ENCODE measurements around the gene KDM1B. TPM values are rescaled to one million over a fixed set of nuclear protein-coding genes. Genes with fewer than 3 reads are reported as not detected.

The KDM1B gene
- total RNA-seq, 2 donors from 2014 or later: 11.0 to 31.8 TPM

DNA sequence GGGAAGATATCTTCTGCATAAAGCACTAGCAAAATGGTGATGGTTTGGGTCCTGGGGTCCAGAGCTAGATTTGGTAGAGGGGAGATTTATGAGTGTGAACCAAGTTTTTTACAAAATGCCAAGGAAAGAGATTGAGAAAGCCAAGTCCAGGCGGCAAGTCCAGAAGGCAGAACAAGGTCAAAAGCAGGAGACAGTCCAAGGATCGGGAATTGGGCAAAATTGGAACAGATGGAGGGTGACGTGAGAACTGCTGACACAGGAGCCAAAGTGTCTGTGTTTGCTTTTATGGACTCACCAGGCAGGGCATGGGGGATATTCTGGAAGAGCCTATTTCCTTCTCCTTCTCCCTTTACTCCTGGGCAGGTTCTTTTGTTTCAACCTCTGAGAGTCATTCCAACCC lies 36.9 kb upstream of the KDM1B start:
- Histone ChIP-seq H3K4me1 (replicated peaks) (no peaks in the 10 kb centered on the region), H3K4me3 (no peak overlapping the region), H3K36me3 (no peaks in the 10 kb centered on the region), H3K9me3 (no peaks in the 10 kb centered on the region), H3K27me3 (replicated peaks; ENCODE audit: insufficient read depth) (no peaks in the 10 kb centered on the region), H3K27ac (no peak overlapping the region)
- WGBS: 47% methylated on average over 3 of the region's 3 CpGs
- intact Hi-C loops (cut with DNase I): no loop called here
- no peak for DNase-seq (ENCODE audit: low spot score)
- TF ChIP-seq, protein P1, sequence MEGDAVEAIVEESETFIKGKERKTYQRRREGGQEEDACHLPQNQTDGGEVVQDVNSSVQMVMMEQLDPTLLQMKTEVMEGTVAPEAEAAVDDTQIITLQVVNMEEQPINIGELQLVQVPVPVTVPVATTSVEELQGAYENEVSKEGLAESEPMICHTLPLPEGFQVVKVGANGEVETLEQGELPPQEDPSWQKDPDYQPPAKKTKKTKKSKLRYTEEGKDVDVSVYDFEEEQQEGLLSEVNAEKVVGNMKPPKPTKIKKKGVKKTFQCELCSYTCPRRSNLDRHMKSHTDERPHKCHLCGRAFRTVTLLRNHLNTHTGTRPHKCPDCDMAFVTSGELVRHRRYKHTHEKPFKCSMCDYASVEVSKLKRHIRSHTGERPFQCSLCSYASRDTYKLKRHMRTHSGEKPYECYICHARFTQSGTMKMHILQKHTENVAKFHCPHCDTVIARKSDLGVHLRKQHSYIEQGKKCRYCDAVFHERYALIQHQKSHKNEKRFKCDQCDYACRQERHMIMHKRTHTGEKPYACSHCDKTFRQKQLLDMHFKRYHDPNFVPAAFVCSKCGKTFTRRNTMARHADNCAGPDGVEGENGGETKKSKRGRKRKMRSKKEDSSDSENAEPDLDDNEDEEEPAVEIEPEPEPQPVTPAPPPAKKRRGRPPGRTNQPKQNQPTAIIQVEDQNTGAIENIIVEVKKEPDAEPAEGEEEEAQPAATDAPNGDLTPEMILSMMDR (IDR thresholded peaks at IDR 0.05): no peak
- TF ChIP-seq POLR2A (IDR thresholded peaks at IDR 0.05): no peak
- TF ChIP-seq POLR2AphosphoS5 (IDR thresholded peaks at IDR 0.05): no peak

DNA sequence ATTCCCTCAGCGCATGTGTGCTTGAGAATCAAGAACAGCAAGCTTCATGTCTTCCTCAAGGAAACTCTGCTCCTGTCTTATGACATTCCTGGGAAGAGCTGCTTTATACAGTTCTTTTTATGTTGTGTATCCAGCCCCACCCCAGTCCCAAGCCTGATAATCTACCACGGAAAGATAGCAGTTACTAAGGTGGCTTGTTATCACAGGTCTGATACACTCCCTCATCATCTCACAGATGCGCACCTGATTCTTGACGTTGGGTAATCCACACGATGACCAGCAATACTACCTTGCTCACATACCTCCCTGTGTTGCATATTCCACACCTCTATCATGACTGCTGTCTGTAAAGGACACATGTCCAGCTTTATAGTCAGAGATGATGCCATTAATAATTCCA lies 36.0 kb upstream of the KDM1B start:
- H3K4me3 ChIP-seq: no peak overlapping the region
- intact Hi-C loops (cut with DNase I): no loop called here
- no peaks in the 10 kb centered on the region for H3K27me3 ChIP-seq (replicated peaks; ENCODE audit: insufficient read depth)

DNA sequence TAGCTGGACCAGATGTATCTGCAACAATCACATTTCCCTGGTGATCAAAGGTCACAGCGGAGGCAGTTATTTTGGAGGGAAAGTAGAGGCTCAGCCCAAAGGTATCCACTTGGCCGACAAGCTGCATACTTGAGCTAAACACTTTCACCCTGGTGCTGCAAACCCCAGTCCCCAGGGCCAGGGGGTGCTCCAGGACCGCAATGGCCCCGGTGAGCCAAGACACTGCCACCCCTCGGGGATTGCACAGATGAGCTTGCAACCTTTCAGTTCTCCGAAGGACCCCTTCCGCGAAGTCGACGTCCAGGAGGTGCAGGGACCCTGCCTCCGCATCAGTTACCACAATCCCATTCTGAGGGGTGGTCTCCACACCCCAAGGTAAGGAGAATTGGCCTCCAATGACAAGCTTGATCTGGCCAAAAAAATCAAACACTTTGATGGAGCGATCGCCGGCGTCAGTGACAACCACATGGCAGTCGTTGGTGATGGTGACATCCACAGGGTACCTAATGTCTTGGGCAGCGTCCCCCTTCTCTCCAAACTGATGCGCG lies 33.6 kb upstream of the KDM1B start:
- DNase-seq (ENCODE audit: low spot score): no peak
- WGBS: 77% methylated on average over 19 of the region's 19 CpGs
- Histone ChIP-seq H3K36me3 (no peaks in the 10 kb centered on the region), H3K4me1 (replicated peaks) (no peaks in the 10 kb centered on the region), H3K27me3 (replicated peaks; ENCODE audit: insufficient read depth) (no peaks in the 10 kb centered on the region), H3K9me3 (no peaks in the 10 kb centered on the region), H3K27ac (no peak overlapping the region), H3K4me3 (peak overlapping the region in 1 of 2 donors; percentile 41)
- TF ChIP-seq POLR2A (IDR thresholded peaks at IDR 0.05) (no peak), POLR2AphosphoS5 (IDR thresholded peaks at IDR 0.05) (no peak)
- TF ChIP-seq, protein P1 (IDR thresholded peaks at IDR 0.05): no peak
- intact Hi-C loops (cut with DNase I): loop anchor here (2.0 to 10.0 kb wide), 3 partner anchors 135 to 527 kb away; partner anchors contain the start of gene KIF13A

More for the DNA sequence above, 36.0 kb upstream of the KDM1B start:
- TF ChIP-seq, protein P1 (IDR thresholded peaks at IDR 0.05): no peak
- TF ChIP-seq POLR2AphosphoS5 (IDR thresholded peaks at IDR 0.05) (no peak), POLR2A (IDR thresholded peaks at IDR 0.05) (no peak)
- Histone ChIP-seq H3K27ac (no peak overlapping the region), H3K4me1 (replicated peaks) (no peaks in the 10 kb centered on the region), H3K36me3 (no peaks in the 10 kb centered on the region), H3K9me3 (no peaks in the 10 kb centered on the region)
- no peak for DNase-seq (ENCODE audit: low spot score)
- WGBS: 82% methylated on average over 5 of the region's 5 CpGs

DNA sequence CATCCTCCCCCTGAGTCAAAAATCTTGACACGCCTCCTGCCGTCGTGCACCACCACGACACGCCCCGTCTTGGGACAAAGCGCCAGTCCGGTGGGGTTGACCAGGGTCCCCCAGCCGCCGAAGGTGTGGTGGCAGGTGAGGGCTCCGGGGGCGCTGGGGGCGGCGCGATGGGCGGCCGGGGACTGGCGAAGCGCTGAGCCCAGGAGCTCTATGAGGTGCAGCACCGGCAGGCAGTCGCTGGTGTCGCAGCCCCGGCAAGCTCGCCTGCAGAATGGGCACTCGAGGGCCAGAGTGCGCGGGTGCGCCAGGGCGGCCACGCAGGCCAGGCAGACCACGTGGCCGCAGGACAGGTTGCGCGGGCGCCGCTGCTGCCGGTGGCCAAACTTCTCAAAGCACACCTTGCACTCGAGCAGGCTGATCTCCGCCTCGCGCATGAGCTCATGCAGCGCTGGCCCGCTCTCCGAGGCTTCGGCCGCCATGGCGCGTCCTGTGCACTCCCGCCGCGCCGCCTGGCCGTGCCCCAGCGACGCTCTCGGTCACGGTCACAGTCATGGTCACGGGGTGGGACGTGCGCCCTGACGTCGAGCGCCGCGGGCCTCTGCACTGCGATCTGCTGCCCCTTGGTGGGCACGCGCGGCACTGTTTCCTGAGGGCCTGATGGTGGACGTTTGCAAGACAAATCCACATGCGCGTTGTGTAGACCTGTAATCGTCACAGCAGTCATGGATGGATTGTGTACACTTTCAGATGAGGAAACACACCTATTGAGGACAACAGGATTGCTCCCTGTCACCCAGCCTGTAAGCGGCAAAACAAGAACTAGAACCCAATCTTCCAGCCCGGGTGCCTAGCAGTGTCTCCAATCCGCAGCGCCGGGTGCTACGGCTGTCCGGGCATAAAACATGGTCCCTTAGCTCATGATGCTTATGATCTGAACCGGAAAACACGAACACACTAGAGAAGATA lies 32.8 kb upstream of the KDM1B start, which contains the start of gene NHLRC1:
Gene NHLRC1, minus strand, starts transcription at position 550 of the 966 bp plus-strand sequence. Its CDS starts 71 bp downstream, at position 479.
- TF ChIP-seq, protein P1 (IDR thresholded peaks at IDR 0.05): peak; percentile 87 to 98 (median 96)
- TF ChIP-seq POLR2AphosphoS5 (IDR thresholded peaks at IDR 0.05) (peak; percentile 86), POLR2A (IDR thresholded peaks at IDR 0.05) (peak; percentile 53)

More for the DNA sequence above, 32.8 kb upstream of the KDM1B start, which contains the start of gene NHLRC1:
- Histone ChIP-seq H3K27me3 (replicated peaks; ENCODE audit: insufficient read depth) (no peaks in the 10 kb centered on the region), H3K9me3 (no peaks in the 10 kb centered on the region), H3K36me3 (no peaks in the 10 kb centered on the region), H3K27ac (peak within 1 kb of the TSS; percentile 3 to 35), H3K4me1 (replicated peaks) (no peaks in the 10 kb centered on the region), H3K4me3 (peak within 1 kb of the TSS; percentile 37 to 41)
- intact Hi-C loops (cut with DNase I): loop anchor here (2.0 to 10.0 kb wide), 3 partner anchors 136 to 528 kb away; partner anchors contain the start of gene KIF13A
- WGBS: 29% methylated on average over 47 of the region's 82 CpGs
- DNase-seq (ENCODE audit: low spot score): peak; percentile 82

Measured in prostate gland (tissue), 2 donors.